Breast epithelium (tissue), 3 donors: Measurements from ENCODE around the gene GSC.

Experiments used
- POLR2A ChIP-seq: fragments of 450-650 bp; IDR thresholded peaks from one replicate; pipeline ENCODE4 v1.6.1; 2016; ENCODE audit warnings: antibody characterized with exemption, mild to moderate bottlenecking, moderate library complexity
- TF ChIP-seq, protein P1 (sequence below), 3 donors: fragments of 450-650 bp; IDR thresholded peaks; one replicate each; pipeline ENCODE4 v1.5.1; 2016 to 2017; ENCODE audit warnings: antibody characterized with exemption in 3 of 3, mild to moderate bottlenecking in 3 of 3, moderate library complexity in 3 of 3

GRCh38 chr14:94795372-94795771 is 25.5 kb upstream of the GSC start:
- TF ChIP-seq, protein P1, sequence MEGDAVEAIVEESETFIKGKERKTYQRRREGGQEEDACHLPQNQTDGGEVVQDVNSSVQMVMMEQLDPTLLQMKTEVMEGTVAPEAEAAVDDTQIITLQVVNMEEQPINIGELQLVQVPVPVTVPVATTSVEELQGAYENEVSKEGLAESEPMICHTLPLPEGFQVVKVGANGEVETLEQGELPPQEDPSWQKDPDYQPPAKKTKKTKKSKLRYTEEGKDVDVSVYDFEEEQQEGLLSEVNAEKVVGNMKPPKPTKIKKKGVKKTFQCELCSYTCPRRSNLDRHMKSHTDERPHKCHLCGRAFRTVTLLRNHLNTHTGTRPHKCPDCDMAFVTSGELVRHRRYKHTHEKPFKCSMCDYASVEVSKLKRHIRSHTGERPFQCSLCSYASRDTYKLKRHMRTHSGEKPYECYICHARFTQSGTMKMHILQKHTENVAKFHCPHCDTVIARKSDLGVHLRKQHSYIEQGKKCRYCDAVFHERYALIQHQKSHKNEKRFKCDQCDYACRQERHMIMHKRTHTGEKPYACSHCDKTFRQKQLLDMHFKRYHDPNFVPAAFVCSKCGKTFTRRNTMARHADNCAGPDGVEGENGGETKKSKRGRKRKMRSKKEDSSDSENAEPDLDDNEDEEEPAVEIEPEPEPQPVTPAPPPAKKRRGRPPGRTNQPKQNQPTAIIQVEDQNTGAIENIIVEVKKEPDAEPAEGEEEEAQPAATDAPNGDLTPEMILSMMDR (IDR thresholded peaks at IDR 0.05): no peak
- TF ChIP-seq POLR2A: no peak
